NCI-H2171 treated with DMSO at 0.1 percent for 48 hours (cell line): ENCODE results near the gene SMYD1.

Experiments
- DNase-seq: peaks from one replicate; lab custom pipeline; 2025; lab: John Stamatoyannopoulos, UW

SMYD1 gene

DNA sequence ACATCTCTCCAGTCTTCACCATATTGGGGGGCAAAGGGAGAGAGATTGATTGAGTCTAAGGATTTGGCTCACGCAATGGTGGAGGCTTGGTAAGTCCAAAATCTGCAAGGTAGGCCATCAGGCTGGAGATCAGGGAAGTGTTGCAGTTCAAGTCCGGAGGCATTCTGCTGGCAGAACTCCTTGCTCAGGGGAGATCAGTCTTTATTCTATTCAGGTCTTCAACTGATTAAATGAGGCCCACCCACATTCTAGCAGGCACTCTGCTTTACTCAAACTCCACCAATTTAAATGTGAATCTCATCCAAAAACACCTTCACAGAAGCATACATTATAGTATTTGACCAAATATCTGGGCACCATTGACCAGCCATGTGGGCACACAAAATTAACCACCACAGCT, 21.4 kb downstream of the SMYD1 start:
- no peak for DNase-seq

DNA sequence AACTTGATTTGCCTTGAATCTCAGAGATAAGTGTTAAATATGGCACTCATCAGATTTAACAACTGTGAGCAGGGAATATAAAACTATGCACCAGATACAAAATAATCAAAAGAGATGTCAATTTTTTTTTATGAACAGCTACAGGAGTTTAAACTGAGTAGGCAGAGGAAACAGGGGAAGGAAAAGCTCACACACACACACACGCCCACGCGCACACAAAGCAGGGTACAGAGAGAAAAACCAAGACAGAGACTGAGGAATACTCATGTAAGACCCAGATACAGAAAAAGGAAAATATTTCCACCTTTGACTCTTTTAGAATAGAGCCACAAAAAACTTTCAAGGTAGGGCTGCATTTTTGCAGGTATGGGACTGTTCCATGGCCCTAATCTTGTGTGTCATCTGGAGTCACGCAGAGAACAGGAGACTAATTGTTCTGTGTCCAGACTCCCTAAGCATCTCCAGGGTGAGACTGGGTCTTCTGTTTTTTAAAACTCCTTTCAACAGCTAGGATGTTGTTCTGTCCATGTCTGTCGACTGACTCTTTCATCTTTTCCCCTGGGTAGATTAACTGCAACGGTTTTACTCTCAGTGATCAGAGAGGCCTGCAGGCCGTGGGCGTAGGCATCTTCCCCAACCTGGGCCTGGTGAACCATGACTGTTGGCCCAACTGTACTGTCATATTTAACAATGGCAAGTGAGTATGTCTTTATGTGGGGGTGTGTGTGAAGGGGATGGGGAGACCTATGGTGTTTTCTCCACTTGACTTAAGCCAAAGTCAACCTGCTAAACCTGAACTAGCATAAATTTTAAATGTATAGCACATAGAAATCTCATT, 23.0 kb downstream of the SMYD1 start:
- DNase-seq: no peak

DNA sequence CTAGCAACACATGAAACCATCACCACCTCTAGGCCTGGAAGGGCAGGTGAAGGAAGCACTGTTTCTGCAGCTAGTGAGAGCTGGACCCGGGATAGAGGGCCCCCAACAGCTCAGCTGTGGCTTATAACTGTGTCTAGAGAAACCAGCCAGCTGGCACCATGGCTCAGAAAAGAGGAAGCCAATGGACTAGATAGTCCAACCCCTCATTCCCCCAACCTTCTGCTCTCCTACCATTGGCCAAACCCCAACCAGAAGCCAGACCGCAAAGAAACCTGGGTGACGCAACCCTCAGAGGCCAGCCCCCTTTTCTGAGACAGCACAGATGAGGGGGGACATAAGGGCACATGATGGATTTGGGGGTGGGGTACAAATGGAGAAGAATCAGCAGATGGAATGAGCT, 24.3 kb downstream of the SMYD1 start:
- DNase-seq: no peak

DNA sequence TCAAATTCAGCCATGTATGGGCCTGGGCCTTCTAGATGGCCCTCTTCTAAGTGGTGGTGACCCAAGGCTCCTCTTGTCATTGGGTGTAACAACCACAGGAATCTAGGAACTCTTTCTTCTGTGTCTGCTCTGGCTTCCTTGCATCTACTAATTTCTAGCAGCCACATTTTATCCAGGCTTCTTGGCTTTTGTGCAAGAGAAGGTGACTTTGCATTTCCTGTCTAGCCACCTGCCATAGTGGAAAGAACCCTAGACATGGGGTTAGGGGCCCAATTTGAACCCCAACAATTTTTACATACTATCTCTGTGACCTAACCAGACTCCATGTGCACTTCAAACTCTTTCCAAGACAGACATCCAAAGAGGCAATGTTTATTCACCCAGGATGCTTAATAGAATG, 25.1 kb downstream of the SMYD1 start:
- no peak for DNase-seq

DNA sequence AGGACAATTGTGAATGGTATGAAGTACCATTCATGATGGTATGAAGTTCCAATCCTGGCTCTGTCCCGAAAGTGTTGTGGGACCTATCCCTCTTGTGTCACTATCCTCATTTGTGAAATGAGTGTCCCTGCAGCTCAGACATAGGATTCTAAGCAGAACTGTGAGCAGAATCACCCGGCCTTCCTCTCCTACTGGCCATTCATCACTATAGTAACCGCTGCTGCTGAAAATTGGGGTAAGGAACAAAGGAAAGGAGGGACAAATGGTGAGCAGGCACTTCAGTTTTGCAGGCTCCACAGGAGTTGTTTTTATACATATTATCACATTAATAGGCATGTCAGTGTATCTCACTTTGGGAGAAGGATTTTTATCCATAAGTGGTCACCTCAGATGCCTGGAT, 27.4 kb downstream of the SMYD1 start:
- no peak for DNase-seq

DNA sequence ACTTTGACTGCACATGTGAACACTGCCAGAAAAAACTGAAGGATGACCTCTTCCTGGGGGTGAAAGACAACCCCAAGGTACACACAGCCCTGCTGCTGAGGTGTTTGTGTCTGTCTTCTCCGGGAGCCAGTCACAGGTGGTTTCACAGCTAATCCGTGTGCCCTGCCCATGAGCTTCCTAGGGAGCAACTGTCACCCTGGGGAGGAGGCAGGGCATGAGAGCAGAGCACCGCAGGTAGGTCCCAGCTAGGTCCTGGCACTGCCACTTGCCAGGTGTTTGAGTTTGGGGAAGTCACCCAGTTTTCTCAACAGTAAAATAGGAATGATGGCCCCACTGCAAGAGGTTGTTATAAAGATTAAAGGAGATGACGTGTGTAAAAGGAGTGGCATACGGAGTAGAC, 29.1 kb downstream of the SMYD1 start:
- DNase-seq: no peak

DNA sequence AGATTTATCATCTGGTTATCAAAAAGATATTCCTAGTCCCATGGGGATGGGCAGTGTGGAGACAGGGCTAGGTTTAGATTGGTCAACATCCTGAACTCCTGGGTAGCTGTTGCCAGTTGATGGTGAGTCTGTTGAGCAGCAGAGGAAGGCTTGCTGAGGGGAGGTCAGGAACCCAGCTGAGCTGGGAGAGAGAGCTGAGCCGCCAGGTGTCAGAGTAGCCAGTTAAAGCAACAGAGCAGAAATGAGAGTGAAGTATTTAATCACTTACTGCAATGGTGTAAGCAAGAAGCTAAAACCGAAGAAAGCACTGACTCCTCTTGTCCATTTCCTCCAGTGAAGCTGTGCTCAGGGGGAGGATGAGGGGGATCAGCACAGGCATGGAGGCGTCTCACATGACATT, 29.6 kb downstream of the SMYD1 start:
- DNase-seq: no peak

DNA sequence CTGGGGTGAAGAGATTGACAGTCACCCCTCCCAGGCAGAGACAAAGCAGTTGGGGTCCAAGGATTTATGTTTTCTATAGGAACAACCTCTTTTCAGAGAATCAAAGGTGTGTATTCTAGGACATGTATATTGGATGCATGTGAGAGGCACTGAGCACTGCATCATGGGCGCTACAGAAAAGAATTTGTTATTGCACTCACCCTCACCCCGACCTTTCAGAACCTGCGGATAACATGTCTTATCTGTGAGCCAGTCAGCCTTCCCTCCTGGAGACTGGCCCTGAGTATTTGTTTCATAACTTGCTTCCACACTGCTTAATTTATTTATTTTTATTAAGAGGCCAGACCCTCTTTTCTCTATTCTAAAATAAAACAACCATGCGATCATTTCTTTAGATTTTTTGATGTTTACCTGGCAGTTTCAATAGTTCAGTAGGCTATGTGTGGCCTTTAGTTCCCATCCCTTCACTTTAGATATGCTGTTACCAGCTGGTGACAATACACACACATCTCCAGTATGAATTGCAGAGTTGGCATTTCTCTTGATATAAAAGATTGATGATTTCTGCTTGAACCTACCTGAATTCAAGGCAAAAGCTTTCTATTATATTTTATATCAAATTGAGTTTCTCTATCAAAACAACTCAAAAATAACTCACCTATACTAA, 30.4 kb downstream of the SMYD1 start:
- DNase-seq: no peak

DNA sequence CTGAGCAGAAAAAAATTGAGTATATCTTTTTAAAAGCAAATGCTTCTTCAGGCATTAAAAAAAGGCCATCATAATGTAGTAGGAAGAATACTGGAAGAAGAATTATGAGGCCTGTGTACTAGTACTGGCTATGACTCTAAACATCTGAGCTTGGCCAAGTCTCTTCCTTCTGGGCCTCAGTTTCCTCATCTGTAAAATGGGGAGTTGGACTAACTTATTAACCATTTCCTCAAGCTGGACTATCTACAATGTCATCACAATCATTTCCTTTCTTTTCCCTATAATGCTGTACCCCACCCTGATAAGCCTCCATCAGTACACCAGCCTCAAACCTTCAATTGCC, 30.9 kb downstream of the SMYD1 start:
- DNase-seq: no peak

DNA sequence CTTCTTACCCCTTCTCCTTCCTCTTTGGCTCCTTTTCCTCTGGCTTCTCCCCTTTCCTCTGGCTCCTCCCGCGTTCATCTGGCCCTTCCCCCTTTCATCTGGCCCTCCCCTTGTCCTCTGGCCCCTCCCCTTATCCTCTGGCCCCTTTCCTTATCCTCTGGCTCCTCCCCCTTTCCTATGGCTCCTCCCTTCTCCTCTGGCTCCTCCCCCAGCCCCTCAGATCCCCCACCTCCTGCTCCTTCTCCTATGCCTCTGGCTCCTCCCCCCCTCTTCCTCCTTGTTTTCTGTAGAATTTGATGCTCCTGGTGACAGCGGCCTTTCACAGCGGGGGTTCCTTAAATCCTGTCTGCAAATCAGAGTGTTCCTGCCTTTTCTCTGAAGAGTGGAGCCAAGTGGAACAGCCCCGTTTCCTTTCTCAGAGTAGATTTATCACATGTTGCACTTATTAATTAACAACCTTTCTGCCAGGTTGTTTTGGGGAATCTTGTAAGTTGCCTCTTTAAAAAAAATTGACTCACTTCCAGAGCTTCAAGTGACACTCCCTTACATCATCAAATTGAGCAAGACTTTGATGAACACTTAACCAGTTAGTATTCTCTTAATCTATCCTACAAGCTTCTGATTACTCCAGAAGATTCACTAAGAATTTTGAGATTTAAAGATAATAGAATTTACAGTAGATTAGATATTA, 32.3 kb downstream of the SMYD1 start:
- DNase-seq: peak; percentile 39

DNA sequence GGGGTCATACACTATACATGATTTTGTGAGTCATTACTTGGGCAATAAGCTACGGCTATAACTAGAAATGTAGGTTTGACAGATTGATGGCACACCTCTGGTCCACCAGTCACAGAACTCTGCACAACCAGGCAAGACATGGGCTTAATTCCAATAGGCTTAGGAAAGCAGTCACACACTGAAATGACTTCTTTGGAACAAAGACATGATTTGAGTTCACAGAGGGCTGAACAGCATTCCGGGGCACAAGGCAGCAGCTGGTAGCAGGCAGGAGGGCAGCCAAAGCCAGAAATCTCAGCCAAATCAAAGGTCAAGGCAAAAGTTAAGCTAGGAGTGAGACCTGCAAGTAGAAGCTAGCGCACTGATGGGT, 32.8 kb downstream of the SMYD1 start:
- DNase-seq: no peak

DNA sequence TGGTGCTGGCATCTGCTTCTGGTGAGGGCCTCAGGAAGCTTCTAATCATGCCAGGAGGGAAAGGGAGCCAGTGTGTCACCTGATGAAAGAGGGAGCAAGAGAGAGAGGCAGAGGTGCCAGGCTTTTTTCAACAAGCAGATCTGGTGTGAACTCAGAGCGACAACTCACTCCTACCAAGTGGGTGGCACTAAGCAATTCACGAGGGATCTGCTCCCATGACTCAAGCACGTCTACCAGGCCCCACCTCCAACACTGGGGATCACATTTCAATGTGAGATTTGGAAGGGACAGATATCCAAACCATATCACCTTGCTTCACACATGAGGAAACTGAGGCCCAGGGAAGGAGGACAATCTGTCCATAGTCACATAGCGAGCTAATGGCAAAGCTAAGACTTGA, 41.2 kb downstream of the SMYD1 start:
- DNase-seq: peak; percentile 9

DNA sequence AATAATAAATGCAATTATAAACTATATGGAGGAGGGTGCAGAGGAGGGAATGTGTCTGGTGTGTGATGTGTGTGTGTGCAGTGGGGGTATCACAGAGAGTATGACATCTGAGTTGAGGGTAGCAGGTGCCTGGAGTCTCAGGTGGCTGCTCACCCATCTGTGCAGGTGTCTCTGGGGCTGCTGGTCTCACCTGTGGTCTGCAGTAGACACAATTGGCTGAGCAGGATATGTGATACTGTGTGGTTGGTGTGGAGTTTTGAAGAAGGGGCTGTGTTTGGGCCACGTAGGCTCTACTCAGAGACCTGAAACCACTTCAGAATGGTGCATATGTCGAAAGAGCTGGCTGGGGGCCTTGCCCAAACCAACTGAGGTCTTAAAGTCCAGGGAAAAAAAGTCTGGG, 43.2 kb downstream of the SMYD1 start:
- peak; percentile 91 for DNase-seq

DNA sequence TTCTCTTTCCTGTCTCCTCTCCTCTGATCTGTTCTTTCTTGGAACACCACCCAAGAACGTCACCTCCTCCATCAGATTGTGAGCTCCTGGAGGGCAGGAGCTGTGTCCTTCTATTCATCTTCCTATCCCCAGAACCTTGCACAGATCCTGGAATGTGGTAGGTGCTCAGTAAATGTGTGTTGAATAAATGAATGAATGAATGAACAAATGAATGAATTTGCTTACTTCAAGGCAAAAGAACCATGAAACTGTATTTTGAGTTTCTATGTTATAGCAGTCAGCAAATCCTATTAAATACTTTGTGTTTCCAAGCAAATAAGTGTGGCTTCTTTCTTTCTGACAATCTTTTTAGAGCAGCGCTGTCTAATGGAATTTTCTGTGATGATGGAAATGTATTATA, 45.4 kb downstream of the SMYD1 start:
- DNase-seq: no peak

DNA sequence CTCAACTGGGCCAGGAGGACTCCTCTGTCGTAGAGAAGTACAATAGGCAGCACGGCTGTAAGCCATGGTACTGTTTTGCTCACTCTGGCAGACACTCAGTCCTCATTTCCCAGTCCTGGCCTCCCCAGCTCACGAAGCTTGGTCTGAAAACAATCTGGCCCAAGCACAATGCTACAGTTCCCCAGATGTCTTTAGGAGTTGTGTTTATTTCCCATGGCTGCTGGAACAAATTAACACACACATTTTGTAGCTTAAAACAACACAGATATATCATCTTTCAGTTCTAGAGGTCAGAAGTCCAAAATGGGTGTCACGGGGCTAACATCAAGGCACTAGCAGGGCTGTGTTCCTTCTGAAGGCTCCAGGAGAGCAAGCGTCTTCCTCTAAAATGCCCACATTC, 47.3 kb downstream of the SMYD1 start:
- no peak for DNase-seq

DNA sequence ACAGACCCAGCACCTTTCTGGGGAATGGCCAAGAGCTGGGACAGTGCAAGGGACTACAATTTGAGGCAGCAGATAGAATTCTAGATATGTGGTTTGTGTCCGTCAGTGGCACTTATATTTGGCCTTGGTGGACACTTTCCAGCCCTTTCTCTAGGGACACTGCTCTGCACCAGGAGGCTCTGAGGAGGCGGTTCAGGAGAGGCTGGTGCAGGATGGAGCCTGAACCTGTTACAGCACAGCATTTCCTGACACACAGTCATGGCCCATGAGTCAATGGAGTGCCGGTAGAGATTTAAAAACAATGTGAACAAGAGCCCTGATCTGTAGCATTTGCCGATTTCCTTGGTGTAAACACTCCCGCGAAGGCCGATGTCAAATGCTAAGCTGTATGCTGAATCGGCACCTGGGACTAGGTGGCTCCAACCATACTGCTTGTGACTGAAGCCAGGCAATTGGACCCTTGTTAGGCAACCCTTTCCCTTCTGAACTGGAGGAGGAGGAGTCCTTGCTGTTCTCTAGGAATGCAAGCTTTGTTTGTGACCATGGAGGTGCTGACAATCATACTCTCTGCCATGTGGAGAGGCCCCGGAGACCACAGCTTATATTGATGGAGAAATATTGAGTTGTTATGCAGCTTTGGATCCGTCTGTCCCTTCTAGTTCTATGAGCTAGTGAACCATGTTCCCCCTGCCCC, 48.3 kb downstream of the SMYD1 start:
- DNase-seq: no peak

DNA sequence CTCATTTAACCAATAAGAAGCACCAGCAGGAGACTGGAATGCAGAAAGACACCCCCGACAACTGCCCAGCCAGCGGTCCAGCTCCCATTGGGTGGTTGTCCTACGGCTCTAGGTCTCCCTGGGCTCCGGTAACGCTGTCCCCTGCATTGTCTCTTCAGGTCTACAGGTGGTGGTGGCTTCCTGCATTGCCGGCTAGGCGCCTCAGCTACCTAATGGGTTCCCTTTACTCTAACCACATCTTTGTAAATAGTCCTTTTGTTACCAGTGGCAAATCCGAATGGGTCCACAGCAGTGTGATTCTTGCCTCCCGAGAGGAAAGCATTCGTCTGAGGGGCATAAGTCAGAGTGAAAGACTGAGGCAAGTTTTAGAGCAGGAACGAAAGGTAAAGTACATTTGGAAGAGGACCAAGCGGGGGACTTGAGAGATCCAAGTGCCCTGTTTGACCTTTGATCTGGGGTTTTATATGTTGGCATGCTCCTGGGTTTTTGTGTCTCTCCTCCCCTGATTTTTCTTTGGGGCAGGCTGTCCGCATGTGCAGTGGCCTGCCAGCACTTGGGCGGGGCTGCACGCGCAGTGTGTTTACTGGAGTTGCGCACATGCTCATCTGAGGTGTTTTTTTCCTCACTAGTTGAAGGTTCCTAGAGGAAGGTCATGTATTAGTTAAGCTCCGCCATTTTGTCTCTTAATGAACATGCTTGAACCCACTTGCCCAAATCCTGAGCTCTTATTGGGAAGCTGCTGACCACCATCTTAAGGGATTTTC, 49.2 kb downstream of the SMYD1 start:
- DNase-seq: no peak

DNA sequence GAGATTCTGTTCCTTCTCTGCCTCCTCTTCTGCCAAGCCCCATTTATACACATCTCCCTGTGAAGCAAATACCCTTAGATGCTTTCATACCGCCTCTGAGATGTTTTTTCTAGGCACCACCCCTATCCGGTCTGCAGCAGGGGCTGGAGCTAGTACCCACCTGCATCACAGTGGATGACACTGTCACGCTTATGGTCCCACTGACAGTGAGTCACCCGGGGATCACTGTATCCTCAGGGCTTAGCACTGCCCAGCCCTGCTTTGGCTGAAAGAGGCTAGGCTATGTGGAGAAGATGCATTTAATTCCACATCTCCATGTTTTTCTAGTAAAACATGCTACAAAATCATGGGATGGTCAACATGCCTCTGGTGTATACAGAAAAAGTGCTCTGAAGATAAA, 50.3 kb downstream of the SMYD1 start:
- DNase-seq: no peak

DNA sequence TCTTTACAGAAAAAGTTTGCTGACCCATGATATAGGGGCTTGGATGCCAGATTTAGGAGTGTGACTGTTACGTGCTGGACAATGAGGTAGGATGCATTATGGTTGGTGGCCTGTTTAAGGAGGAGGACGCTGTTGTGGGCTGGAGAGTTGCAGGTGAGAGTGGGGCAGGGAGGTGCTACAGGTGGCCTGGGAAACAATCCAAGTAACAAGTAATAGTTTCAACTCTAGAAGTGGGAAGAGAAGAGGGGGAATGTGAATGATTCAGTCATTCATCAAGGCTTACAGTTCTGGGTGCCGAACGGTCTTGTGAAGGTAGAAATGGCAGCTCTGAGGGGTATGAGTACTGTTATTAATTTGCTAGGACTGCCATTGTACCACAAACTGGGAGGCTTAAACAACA, 54.1 kb downstream of the SMYD1 start:
- no peak for DNase-seq

DNA sequence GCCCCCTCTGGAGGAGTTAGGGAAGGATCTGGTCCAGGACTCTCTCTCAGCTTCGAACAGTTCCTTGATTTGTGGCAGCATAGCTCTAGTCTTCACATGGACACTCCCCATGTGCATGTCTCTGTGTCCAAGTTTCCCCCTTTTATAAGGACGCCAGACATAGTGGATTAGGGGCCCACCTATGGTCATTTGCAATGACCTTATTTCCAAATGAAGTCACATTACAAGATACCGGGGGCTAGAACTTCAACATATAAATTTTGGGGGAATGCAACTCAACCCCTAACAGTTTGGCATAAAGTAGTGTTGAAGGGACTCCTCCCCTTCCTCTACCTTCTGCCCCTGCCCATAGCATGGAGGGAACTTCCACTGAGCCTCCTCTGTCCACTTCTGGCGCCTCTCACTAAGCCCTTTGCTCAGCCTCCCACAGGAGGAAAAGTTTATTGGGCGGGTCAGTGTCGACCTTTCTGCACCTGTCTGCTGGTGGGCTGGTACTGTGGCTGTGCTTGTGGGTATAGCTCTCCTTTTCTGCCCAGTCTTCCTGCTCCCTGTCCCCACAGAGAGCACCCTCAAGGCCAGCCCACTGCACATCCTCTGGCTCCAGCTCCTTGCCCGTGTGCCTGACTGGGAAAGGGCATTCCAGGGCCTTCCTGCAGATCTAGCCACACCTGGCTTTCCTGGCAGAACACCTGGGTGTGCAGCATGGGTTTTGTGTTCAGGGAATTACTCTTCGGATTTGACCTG, 54.7 kb downstream of the SMYD1 start:
- no peak for DNase-seq
